GM19239 (cell line): ENCODE results near the gene NUP50.
"Not testable (repeated sequence)": the region's sequence is repeated elsewhere in the genome, so short reads cannot be mapped to it uniquely, and the experiment has no call there.

ENCODE experiments used
- DNase-seq: peaks from one replicate; pipeline ENCODE4 v3.0.0; 2011; ENCODE audit warnings: low spot score; ENCODE audit not compliant: insufficient read length
- FAIRE-seq: peaks from 2 replicates; lab custom pipeline; 2011; peaks lifted over from hg19 to GRCh38; lab: Jason Lieb, UNC

Gene NUP50

GRCh38 chr22:45191746-45192145, 28.0 kb downstream of the NUP50 start:
- DNase-seq, FAIRE-seq: not testable (repeated sequence)

- DNase-seq (no peak), FAIRE-seq (no peak)
Observed at GRCh38 chr22:45192701-45193187, 29.0 kb downstream of the NUP50 start.

- FAIRE-seq (no peak), DNase-seq (no peak)
Observed at GRCh38 chr22:45194686-45195085, 31.0 kb downstream of the NUP50 start.

GRCh38 chr22:45195616-45196015, 31.9 kb downstream of the NUP50 start:
- no peak for FAIRE-seq
- DNase-seq, result no peak

- no peak for FAIRE-seq
- no peak for DNase-seq
Observed at GRCh38 chr22:45196308-45196707, 32.6 kb downstream of the NUP50 start.

GRCh38 chr22:45196926-45197605, 33.3 kb downstream of the NUP50 start:
- no peak for DNase-seq
- no peak for FAIRE-seq

- no peak for DNase-seq
Observed at GRCh38 chr22:45197606-45198462, 34.1 kb downstream of the NUP50 start.

GRCh38 chr22:45198463-45198795, 34.7 kb downstream of the NUP50 start:
- DNase-seq, result no peak
- no peak for FAIRE-seq

More at GRCh38 chr22:45197606-45198462, 34.1 kb downstream of the NUP50 start:
- FAIRE-seq, result no peak

- DNase-seq (no peak), FAIRE-seq (no peak)
Observed at GRCh38 chr22:45199723-45200122, 36.0 kb downstream of the NUP50 start.

- DNase-seq (no peak), FAIRE-seq (no peak)
Observed at GRCh38 chr22:45200230-45200629, 36.5 kb downstream of the NUP50 start.

- DNase-seq, result no peak
Observed at GRCh38 chr22:45200860-45201511, 37.3 kb downstream of the NUP50 start.

GRCh38 chr22:45201678-45202332, 38.1 kb downstream of the NUP50 start:
- DNase-seq, result no peak
- FAIRE-seq, result no peak

More at GRCh38 chr22:45200860-45201511, 37.3 kb downstream of the NUP50 start:
- no peak for FAIRE-seq

- DNase-seq, result no peak
- FAIRE-seq, result no peak
Observed at GRCh38 chr22:45202333-45203149, 38.8 kb downstream of the NUP50 start.

- DNase-seq (no peak), FAIRE-seq (no peak)
Observed at GRCh38 chr22:45203150-45203951, 39.6 kb downstream of the NUP50 start.

GRCh38 chr22:45204241-45204640, 40.5 kb downstream of the NUP50 start:
- DNase-seq (no peak), FAIRE-seq (no peak)

GRCh38 chr22:45204819-45205218, 41.1 kb downstream of the NUP50 start:
- DNase-seq (no peak), FAIRE-seq (no peak)

GRCh38 chr22:45205276-45205925, 41.7 kb downstream of the NUP50 start:
- no peak for FAIRE-seq

GRCh38 chr22:45206233-45206632, 42.5 kb downstream of the NUP50 start:
- no peak for FAIRE-seq
- no peak for DNase-seq

More at GRCh38 chr22:45205276-45205925, 41.7 kb downstream of the NUP50 start:
- DNase-seq, result no peak
